ENCODE measurements around the gene DKK3.

DKK3 gene

DNA sequence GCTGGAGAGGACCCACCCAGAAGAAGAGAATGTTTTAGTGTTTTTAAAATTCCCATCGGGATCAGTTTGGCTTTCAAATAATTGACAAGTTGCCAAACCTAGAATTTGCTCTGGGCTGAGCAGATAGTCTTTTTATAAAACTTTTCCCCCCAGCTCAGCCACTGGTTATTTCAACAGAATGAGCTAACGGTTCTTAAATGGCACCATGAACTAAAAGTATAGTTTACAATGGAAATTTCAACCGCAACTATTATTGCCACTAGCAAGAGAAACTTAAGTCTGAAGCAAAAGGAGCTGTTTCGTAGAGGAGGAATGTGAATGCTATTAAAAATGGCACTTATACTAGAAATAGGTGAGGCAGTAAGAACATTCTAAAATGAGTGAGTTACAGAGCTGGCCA, 3.4 kb downstream of the DKK3 start:
- no peaks in the 10 kb centered on the region for H3K9me3 Mint-ChIP-seq
- peaks cover 38% of the 10 kb centered on the region for H3K27me3 Mint-ChIP-seq (ENCODE audit: low read depth)
- H3K4me3 Mint-ChIP-seq = peak overlapping the region in 2 of 3 experiments; percentile 1 to 31

DNA sequence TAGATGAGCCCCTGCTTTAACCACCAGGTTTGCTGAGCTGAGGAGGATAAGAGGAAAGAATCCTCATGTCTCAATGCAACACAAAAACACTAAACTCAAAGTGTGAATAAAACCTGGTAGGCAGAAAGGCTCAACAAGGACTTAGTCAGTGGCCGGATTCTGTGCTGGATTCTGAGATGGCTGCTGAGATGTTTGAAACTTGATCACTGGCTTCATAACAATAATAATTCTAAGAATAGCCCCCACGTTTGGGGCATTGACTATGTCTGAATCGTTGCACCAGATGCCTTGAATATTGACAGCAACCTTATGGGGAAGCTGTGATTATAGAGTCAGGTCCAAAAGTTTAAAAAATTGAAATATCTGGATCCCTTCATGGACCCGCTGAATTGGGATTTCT, 4.6 kb downstream of the DKK3 start:
- Mint-ChIP-seq H3K27ac (no peak overlapping the region), H3K36me3 (ENCODE audit: low read depth) (peaks cover 4% of the 10 kb centered on the region), H3K9me3 (no peaks in the 10 kb centered on the region), H3K4me3 (no peak overlapping the region), H3K27me3 (ENCODE audit: low read depth) (peaks cover 30% of the 10 kb centered on the region), H3K4me1 (peaks cover 36% of the 10 kb centered on the region)
- TF ChIP-seq, protein P1, sequence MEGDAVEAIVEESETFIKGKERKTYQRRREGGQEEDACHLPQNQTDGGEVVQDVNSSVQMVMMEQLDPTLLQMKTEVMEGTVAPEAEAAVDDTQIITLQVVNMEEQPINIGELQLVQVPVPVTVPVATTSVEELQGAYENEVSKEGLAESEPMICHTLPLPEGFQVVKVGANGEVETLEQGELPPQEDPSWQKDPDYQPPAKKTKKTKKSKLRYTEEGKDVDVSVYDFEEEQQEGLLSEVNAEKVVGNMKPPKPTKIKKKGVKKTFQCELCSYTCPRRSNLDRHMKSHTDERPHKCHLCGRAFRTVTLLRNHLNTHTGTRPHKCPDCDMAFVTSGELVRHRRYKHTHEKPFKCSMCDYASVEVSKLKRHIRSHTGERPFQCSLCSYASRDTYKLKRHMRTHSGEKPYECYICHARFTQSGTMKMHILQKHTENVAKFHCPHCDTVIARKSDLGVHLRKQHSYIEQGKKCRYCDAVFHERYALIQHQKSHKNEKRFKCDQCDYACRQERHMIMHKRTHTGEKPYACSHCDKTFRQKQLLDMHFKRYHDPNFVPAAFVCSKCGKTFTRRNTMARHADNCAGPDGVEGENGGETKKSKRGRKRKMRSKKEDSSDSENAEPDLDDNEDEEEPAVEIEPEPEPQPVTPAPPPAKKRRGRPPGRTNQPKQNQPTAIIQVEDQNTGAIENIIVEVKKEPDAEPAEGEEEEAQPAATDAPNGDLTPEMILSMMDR (IDR thresholded peaks at IDR 0.05; ENCODE audit: unreplicated experiment in 3 of 3) = no peak

More for the DNA sequence above, 3.4 kb downstream of the DKK3 start:
- no peak overlapping the region for H3K27ac Mint-ChIP-seq
- TF ChIP-seq, protein P1 (IDR thresholded peaks at IDR 0.05; ENCODE audit: unreplicated experiment in 3 of 3) = no peak
- H3K4me1 Mint-ChIP-seq = peaks cover 36% of the 10 kb centered on the region
- peaks cover 4% of the 10 kb centered on the region for H3K36me3 Mint-ChIP-seq (ENCODE audit: low read depth)

DNA sequence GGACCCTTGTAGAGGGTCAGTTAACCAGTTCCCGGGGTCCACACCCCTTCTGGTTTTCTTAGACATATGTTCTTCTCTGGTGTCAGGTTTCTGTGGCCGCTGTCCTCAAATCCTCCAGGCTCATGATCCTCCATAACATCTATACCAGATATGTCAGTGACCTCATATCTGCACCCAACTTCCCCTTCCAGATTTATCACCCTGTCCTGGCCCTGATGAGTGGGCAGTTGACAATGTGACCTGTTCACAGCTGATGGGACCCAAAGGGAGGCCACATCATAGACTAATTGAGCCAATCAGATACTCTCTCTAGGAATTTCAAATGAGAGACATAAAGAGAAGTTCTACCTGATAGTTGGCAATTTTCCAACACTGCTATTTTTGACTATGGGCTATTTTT, 5.1 kb downstream of the DKK3 start:
- Mint-ChIP-seq H3K27me3 (ENCODE audit: low read depth) (peaks cover 29% of the 10 kb centered on the region), H3K9me3 (no peaks in the 10 kb centered on the region), H3K4me3 (no peak overlapping the region), H3K27ac (no peak overlapping the region), H3K4me1 (peaks cover 36% of the 10 kb centered on the region), H3K36me3 (ENCODE audit: low read depth) (peaks cover 9% of the 10 kb centered on the region)
- TF ChIP-seq, protein P1 (IDR thresholded peaks at IDR 0.05; ENCODE audit: unreplicated experiment in 3 of 3) = no peak

DNA sequence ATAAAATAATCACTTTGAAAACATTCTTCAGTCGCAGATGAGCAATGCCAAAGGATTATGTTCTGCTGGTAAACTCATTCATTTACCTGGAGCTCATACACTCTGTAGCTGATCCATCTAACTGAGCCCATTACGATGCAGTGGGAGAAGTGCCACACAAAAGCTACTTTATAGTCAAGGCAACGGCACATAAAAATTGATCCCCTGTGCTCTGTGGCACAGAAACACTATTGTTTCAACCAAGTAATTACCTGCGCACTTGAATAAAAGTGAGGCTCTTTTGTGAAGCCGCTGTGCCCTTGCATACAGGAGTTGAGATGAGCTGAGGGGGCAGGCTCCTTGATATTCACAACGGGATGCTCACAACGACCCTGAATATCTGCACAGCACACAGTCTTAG, 7.2 kb downstream of the DKK3 start:
- Mint-ChIP-seq H3K4me3 (no peak overlapping the region), H3K27me3 (ENCODE audit: low read depth) (peaks cover 8% of the 10 kb centered on the region), H3K36me3 (ENCODE audit: low read depth) (peaks cover 14% of the 10 kb centered on the region), H3K27ac (no peak overlapping the region), H3K9me3 (no peaks in the 10 kb centered on the region), H3K4me1 (peaks cover 41% of the 10 kb centered on the region)
- TF ChIP-seq, protein P1 (IDR thresholded peaks at IDR 0.05; ENCODE audit: unreplicated experiment in 3 of 3) = no peak

DNA sequence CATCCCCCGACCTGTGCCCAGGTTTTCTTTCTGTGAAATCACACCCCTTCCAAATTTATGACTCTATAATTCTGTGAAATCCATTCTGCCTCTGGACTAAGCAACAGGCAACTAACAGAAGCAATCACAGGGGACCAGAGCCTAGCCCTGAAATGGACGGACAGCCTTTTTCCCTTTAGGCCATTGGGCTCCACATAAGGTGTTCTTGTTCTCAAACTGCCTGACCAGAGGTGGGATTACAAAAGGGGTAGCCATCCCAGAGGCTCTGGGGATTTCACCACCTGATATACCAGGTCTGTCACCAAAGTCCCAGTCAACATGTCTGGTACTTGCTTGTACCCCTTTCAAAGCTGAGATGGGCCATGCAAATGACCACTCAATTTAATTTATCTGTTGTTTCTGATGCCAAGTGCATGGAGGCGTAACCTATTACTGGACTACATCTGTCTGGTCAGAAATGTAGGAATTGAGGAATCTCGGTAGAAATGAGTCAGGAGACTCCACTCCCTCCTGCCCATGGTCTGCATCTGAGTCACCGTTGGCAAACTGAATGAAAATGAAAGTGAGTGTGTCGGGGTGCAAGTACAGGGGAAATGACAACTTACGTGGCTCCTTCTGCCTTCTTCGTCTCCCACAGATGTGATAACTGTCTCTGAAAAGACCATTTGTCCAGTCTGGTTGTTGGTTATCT, 10.2 kb downstream of the DKK3 start:
- Mint-ChIP-seq H3K4me3 (no peak overlapping the region), H3K27ac (no peak overlapping the region), H3K4me1 (peaks cover 21% of the 10 kb centered on the region), H3K27me3 (ENCODE audit: low read depth) (peaks cover 16% of the 10 kb centered on the region), H3K9me3 (no peaks in the 10 kb centered on the region), H3K36me3 (ENCODE audit: low read depth) (peaks cover 18% of the 10 kb centered on the region)
- TF ChIP-seq, protein P1 (IDR thresholded peaks at IDR 0.05; ENCODE audit: unreplicated experiment in 3 of 3) = no peak

DNA sequence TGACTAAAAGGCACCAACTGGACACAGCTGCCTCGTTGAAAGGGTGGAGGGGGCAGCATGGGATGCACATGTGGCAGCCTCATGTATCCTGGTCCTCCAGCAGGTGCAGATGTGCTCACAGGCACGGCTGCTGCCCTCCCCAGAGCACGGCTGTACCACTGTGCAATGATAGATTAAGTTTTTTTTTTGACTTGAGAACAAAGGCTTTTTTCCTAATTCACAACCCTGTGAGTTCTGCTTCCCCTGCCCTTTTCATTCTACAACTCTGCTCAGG, 11.4 kb downstream of the DKK3 start:
- peaks cover 15% of the 10 kb centered on the region for H3K4me1 Mint-ChIP-seq
- no peak overlapping the region for H3K4me3 Mint-ChIP-seq
- H3K9me3 Mint-ChIP-seq = no peaks in the 10 kb centered on the region
- H3K27me3 Mint-ChIP-seq (ENCODE audit: low read depth) = peaks cover 16% of the 10 kb centered on the region
- TF ChIP-seq, protein P1 (IDR thresholded peaks at IDR 0.05; ENCODE audit: unreplicated experiment in 3 of 3) = no peak
- H3K27ac Mint-ChIP-seq = no peak overlapping the region
- peaks cover 14% of the 10 kb centered on the region for H3K36me3 Mint-ChIP-seq (ENCODE audit: low read depth)

All from nephron (organoid).